ENCODE results near the gene PCDHGB5. TPM values are rescaled to one million over a fixed set of nuclear protein-coding genes. Genes with fewer than 3 reads are reported as not detected.

Gene PCDHGB5
- total RNA-seq, 1 donor: 9.1 TPM

GRCh38 chr5:141420855-141421488, 23.2 kb downstream of the PCDHGB5 start, which contains the start of gene PCDHGA11:
PCDHGA11 (plus strand) TSS chr5:141421051; CDS start chr5:141421228, 177 bp downstream.

DNA sequence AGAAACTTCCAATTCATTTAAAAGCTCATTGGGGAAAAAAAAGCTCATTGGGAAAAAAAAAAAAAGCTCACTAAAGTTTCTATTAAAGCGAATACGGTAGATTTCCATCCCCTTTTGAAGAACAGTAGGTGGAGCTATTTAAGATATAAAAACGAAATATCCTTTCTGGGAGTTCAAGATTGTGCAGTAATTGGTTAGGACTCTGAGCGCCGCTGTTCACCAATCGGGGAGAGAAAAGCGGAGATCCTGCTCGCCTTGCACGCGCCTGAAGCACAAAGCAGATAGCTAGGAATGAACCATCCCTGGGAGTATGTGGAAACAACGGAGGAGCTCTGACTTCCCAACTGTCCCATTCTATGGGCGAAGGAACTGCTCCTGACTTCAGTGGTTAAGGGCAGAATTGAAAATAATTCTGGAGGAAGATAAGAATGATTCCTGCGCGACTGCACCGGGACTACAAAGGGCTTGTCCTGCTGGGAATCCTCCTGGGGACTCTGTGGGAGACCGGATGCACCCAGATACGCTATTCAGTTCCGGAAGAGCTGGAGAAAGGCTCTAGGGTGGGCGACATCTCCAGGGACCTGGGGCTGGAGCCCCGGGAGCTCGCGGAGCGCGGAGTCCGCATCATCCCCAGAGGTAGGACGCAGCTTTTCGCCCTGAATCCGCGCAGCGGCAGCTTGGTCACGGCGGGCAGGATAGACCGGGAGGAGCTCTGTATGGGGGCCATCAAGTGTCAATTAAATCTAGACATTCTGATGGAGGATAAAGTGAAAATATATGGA, 32.8 kb downstream of the PCDHGB5 start, which contains the start of gene PCDHGA12:
PCDHGA12 (plus strand) TSS at position 176 of the 782 bp plus-strand sequence; CDS start at position 429, 253 bp downstream.

Other genes starting within 250 kb of the PCDHGB5 start
- 0.07 TPM in 1 of 2 replicates, not detected in the other for gene PCDHB6, start 247.9 kb upstream of the PCDHGB5 start, total RNA-seq
- gene PCDHB7, start 225.3 kb upstream of the PCDHGB5 start, total RNA-seq: 0.22 and 0.40 TPM in 2 replicates
- 0.07 and 0.13 TPM in 2 replicates for gene PCDHB8, start 220.2 kb upstream of the PCDHGB5 start, total RNA-seq
- gene PCDHB16, start 215.6 kb upstream of the PCDHGB5 start, total RNA-seq: 0.07 and 0.13 TPM in 2 replicates
- gene PCDHB9, start 210.8 kb upstream of the PCDHGB5 start, total RNA-seq: 0.13 and 0.14 TPM in 2 replicates
- gene PCDHB10, start 205.6 kb upstream of the PCDHGB5 start, total RNA-seq: 0.22 and 0.66 TPM in 2 replicates
- gene PCDHB11, start 198.3 kb upstream of the PCDHGB5 start, total RNA-seq: 0.07 and 0.27 TPM in 2 replicates
- gene PCDHB12, start 189.2 kb upstream of the PCDHGB5 start, total RNA-seq: 0.07 and 0.27 TPM in 2 replicates
- 0.22 and 0.66 TPM in 2 replicates for gene PCDHB13, start 184.0 kb upstream of the PCDHGB5 start, total RNA-seq
- gene PCDHB14, start 174.6 kb upstream of the PCDHGB5 start, total RNA-seq: 0.14 and 0.53 TPM in 2 replicates
- gene PCDHB15, start 152.6 kb upstream of the PCDHGB5 start, total RNA-seq: 0.14 and 0.66 TPM in 2 replicates
- 0.27 and 0.50 TPM in 2 replicates for gene SLC25A2, start 93.9 kb upstream of the PCDHGB5 start, total RNA-seq
- gene TAF7, start 77.2 kb upstream of the PCDHGB5 start, total RNA-seq: 62.1 and 70.6 TPM in 2 replicates
- 0.22 and 0.40 TPM in 2 replicates for gene PCDHGA1, start 67.4 kb upstream of the PCDHGB5 start, total RNA-seq
- 1.1 and 1.2 TPM in 2 replicates for gene PCDHGA2, start 59.2 kb upstream of the PCDHGB5 start, total RNA-seq
- gene PCDHGA3, start 54.1 kb upstream of the PCDHGB5 start, total RNA-seq: 0.65 and 0.93 TPM in 2 replicates
- gene PCDHGB1, start 47.8 kb upstream of the PCDHGB5 start, total RNA-seq: 0.50 and 0.66 TPM in 2 replicates
- 2.2 and 5.2 TPM in 2 replicates for gene PCDHGA4, start 42.9 kb upstream of the PCDHGB5 start, total RNA-seq
- gene PCDHGB2, start 38.0 kb upstream of the PCDHGB5 start, total RNA-seq: 1.3 and 2.0 TPM in 2 replicates
- gene PCDHGA5, start 33.8 kb upstream of the PCDHGB5 start, total RNA-seq: 0.72 and 1.1 TPM in 2 replicates
- gene PCDHGB3, start 27.7 kb upstream of the PCDHGB5 start, total RNA-seq: 1.4 and 2.9 TPM in 2 replicates
- 2.1 and 2.9 TPM in 2 replicates for gene PCDHGA6, start 24.1 kb upstream of the PCDHGB5 start, total RNA-seq
- 0.65 and 2.0 TPM in 2 replicates for gene PCDHGA7, start 15.2 kb upstream of the PCDHGB5 start, total RNA-seq
- 5.6 and 9.7 TPM in 2 replicates for gene PCDHGB4, start 10.2 kb upstream of the PCDHGB5 start, total RNA-seq
- 0.72 and 1.6 TPM in 2 replicates for gene PCDHGA8, start 5.3 kb upstream of the PCDHGB5 start, total RNA-seq
- 4.3 and 4.6 TPM in 2 replicates for gene PCDHGA9, start 4.8 kb downstream of the PCDHGB5 start, total RNA-seq
- 2.9 and 3.3 TPM in 2 replicates for gene PCDHGB6, start 10.1 kb downstream of the PCDHGB5 start, total RNA-seq
- 4.7 and 5.5 TPM in 2 replicates for gene PCDHGA10, start 15.0 kb downstream of the PCDHGB5 start, total RNA-seq
- 9.4 and 9.8 TPM in 2 replicates for gene PCDHGB7, start 19.7 kb downstream of the PCDHGB5 start, total RNA-seq
- gene PCDHGA11, start 23.1 kb downstream of the PCDHGB5 start, total RNA-seq: 12.5 and 13.6 TPM in 2 replicates
- gene PCDHGA12, start 32.6 kb downstream of the PCDHGB5 start, total RNA-seq: 10.8 and 12.6 TPM in 2 replicates
- 13.3 and 19.6 TPM in 2 replicates for gene PCDHGC3, start 78.0 kb downstream of the PCDHGB5 start, total RNA-seq
- gene PCDHGC4, start 87.1 kb downstream of the PCDHGB5 start, total RNA-seq: 1.3 and 1.9 TPM in 2 replicates
- gene PCDHGC5, start 91.1 kb downstream of the PCDHGB5 start, total RNA-seq: 1.1 and 1.3 TPM in 2 replicates
- gene DIAPH1, start 221.1 kb downstream of the PCDHGB5 start, total RNA-seq: 45.7 and 62.2 TPM in 2 replicates
- gene HDAC3, start 238.9 kb downstream of the PCDHGB5 start, total RNA-seq: 43.4 and 44.0 TPM in 2 replicates
- gene RELL2, start 239.1 kb downstream of the PCDHGB5 start, total RNA-seq: 3.1 and 3.7 TPM in 2 replicates

Measured in thoracic aorta endothelial cell (primary cell).